Measurements from ENCODE around the gene MRPL43.
"Not testable (repeated sequence)": the region's sequence is repeated elsewhere in the genome, so short reads cannot be mapped to it uniquely, and the experiment has no call there.

The MRPL43 gene

DNA sequence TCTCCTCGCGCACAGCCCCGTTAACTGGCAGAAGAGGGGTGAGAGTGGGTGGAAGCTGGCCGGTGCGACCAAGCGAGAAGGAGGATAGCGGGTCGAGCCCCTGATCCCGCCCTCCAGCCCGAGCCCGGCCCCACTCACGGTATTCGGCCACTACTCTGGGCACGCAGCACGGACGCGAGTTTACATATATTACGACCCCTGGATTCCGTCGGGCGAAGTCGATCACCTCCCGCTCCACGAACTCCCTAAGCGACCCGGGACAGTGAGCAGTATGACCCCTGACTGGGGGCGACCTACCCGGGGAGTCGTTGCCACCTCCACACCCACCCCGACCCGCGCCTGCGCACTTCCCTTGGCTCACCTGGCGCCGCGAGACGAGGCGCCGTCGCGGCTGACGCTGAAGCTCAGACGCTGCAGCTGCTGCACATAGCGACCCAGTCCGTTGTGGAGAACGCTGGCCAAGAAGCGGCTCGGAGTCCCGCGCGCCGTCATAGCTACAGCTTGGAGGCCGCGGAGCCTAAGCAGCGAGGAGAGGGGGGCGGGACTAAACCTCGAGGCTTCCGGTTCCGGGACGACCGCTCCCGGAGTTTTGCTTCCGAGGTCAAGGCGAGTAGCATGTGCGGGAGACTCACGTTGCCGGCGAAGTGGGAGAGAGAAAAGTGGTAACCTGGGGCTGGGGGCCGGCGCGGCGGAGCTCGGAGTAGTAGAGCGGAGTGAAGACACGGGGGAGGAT lies at the start of gene MRPL43, which contains the start of gene TWNK:
MRPL43 (minus strand) TSS at position 546 of the 733 bp plus-strand sequence; CDS start at position 492, 54 bp downstream.
TWNK (plus strand) TSS at position 592 of the 733 bp plus-strand sequence. CDS start 668 bp downstream, outside the sequence.
- Histone ChIP-seq H3K27me3 (ENCODE audit: low read depth, low read length) (no peaks in the 10 kb centered on the region), H3K9me3 (ENCODE audit: control insufficient read depth in 1 of 2, low read length in 2 of 2) (no peaks in the 10 kb centered on the region), H3K4me1 (ENCODE audit: control insufficient read depth in 1 of 2, insufficient read depth in 2 of 2, low read length in 2 of 2) (peaks cover 13 to 22% of the 10 kb centered on the region in 2 donors), H3K4me3 (ENCODE audit: low read depth in 1 of 2, low read length in 2 of 2) (peak within 1 kb of the TSS; percentile 91 to 99), H3K36me3 (ENCODE audit: control insufficient read depth in 1 of 2, insufficient read depth in 2 of 2, low read length in 2 of 2) (peaks cover 27 to 31% of the 10 kb centered on the region in 2 donors), H3K27ac (ENCODE audit: low read length) (no peak within 1 kb of the TSS)

- Histone ChIP-seq H3K4me1 (ENCODE audit: control insufficient read depth in 1 of 2, insufficient read depth in 2 of 2, low read length in 2 of 2) (peaks cover 0 to 13% of the 10 kb centered on the region in 2 donors), H3K9me3 (ENCODE audit: control insufficient read depth in 1 of 2, low read length in 2 of 2) (no peaks in the 10 kb centered on the region), H3K4me3 (ENCODE audit: low read depth in 1 of 2, low read length in 2 of 2) (no peak overlapping the region), H3K36me3 (ENCODE audit: control insufficient read depth in 1 of 2, insufficient read depth in 2 of 2, low read length in 2 of 2) (peaks cover 51% of the 10 kb centered on the region in 2 donors), H3K27me3 (ENCODE audit: low read depth, low read length) (no peaks in the 10 kb centered on the region), H3K27ac (ENCODE audit: low read length) (no peak overlapping the region)
These were observed 49.4 kb upstream of the MRPL43 start for GRCh38 chr10:101036726-101037125.

- no peak overlapping the region for H3K4me3 ChIP-seq (ENCODE audit: low read depth in 1 of 2, low read length in 2 of 2)
- peaks cover 51% of the 10 kb centered on the region in 2 donors for H3K36me3 ChIP-seq (ENCODE audit: control insufficient read depth in 1 of 2, insufficient read depth in 2 of 2, low read length in 2 of 2)
- H3K4me1 ChIP-seq (ENCODE audit: control insufficient read depth in 1 of 2, insufficient read depth in 2 of 2, low read length in 2 of 2): peaks cover 0 to 8% of the 10 kb centered on the region in 2 donors
- no peak overlapping the region for H3K27ac ChIP-seq (ENCODE audit: low read length)
- no peaks in the 10 kb centered on the region for H3K27me3 ChIP-seq (ENCODE audit: low read depth, low read length)
- no peaks in the 10 kb centered on the region for H3K9me3 ChIP-seq (ENCODE audit: control insufficient read depth in 1 of 2, low read length in 2 of 2)
These were observed 48.8 kb upstream of the MRPL43 start for GRCh38 chr10:101035916-101036702.

GRCh38 chr10:101035314-101035713 lies 48.0 kb upstream of the MRPL43 start:
- H3K27ac ChIP-seq (ENCODE audit: low read length): no peak overlapping the region
- H3K27me3 ChIP-seq (ENCODE audit: low read depth, low read length): no peaks in the 10 kb centered on the region
- peaks cover 0 to 16% of the 10 kb centered on the region in 2 donors for H3K4me1 ChIP-seq (ENCODE audit: control insufficient read depth in 1 of 2, insufficient read depth in 2 of 2, low read length in 2 of 2)
- peaks cover 51% of the 10 kb centered on the region in 2 donors for H3K36me3 ChIP-seq (ENCODE audit: control insufficient read depth in 1 of 2, insufficient read depth in 2 of 2, low read length in 2 of 2)
- no peak overlapping the region for H3K4me3 ChIP-seq (ENCODE audit: low read depth in 1 of 2, low read length in 2 of 2)
- H3K9me3 ChIP-seq (ENCODE audit: control insufficient read depth in 1 of 2, low read length in 2 of 2): no peaks in the 10 kb centered on the region

DNA sequence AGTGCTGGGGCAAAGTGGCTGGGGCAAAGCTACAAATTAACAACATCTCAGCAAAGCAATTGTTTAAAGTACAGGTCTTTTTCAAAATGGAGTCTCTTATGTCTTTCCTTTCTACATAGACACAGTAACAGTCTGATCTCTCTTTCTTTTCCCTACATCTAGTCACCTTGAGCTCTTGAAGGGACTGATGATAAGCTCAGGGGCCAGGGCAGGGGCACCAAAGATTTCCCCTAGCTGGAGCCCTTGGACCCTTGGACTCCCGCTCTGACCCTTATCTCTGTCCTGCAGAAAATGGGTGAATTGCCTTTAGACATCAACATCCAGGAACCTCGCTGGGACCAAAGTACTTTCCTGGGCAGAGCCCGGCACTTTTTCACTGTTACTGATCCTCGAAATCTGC lies 47.1 kb upstream of the MRPL43 start:
- not testable (repeated sequence) for H3K27me3 ChIP-seq (ENCODE audit: low read depth, low read length); H3K9me3 ChIP-seq (ENCODE audit: control insufficient read depth in 1 of 2, low read length in 2 of 2); H3K4me3 ChIP-seq (ENCODE audit: low read depth in 1 of 2, low read length in 2 of 2); H3K27ac ChIP-seq (ENCODE audit: low read length)
- Histone ChIP-seq H3K4me1 (ENCODE audit: control insufficient read depth in 1 of 2, insufficient read depth in 2 of 2, low read length in 2 of 2) (peaks cover 0 to 18% of the 10 kb centered on the region in 2 donors), H3K36me3 (ENCODE audit: control insufficient read depth in 1 of 2, insufficient read depth in 2 of 2, low read length in 2 of 2) (peaks cover 44 to 45% of the 10 kb centered on the region in 2 donors)

DNA sequence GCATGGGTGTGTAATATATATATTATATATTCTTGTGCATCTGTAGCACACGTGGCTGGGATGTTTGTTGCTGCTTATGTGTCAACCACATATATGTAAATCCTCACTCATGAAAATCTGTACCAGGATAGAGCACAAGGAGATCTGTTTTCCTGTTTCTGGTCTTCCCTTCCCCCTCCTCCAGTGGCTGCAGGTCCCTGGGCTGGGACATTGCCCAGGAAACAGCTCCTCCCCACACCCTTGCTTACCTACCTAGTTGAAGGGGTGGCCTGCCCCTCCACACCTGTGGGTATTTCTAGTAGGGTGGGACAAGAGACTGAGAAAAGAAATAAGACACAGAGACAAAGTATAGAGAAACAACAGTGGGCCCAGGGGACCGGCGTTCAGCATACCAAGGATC lies 46.0 kb upstream of the MRPL43 start:
- no peaks in the 10 kb centered on the region for H3K9me3 ChIP-seq (ENCODE audit: control insufficient read depth in 1 of 2, low read length in 2 of 2)
- H3K36me3 ChIP-seq (ENCODE audit: control insufficient read depth in 1 of 2, insufficient read depth in 2 of 2, low read length in 2 of 2): peaks cover 35 to 40% of the 10 kb centered on the region in 2 donors
- peaks cover 0 to 18% of the 10 kb centered on the region in 2 donors for H3K4me1 ChIP-seq (ENCODE audit: control insufficient read depth in 1 of 2, insufficient read depth in 2 of 2, low read length in 2 of 2)
- peak overlapping the region; percentile 92 for H3K27ac ChIP-seq (ENCODE audit: low read length)
- peak overlapping the region; percentile 85 to 88 for H3K4me3 ChIP-seq (ENCODE audit: low read depth in 1 of 2, low read length in 2 of 2)
- peaks cover 5% of the 10 kb centered on the region for H3K27me3 ChIP-seq (ENCODE audit: low read depth, low read length)

DNA sequence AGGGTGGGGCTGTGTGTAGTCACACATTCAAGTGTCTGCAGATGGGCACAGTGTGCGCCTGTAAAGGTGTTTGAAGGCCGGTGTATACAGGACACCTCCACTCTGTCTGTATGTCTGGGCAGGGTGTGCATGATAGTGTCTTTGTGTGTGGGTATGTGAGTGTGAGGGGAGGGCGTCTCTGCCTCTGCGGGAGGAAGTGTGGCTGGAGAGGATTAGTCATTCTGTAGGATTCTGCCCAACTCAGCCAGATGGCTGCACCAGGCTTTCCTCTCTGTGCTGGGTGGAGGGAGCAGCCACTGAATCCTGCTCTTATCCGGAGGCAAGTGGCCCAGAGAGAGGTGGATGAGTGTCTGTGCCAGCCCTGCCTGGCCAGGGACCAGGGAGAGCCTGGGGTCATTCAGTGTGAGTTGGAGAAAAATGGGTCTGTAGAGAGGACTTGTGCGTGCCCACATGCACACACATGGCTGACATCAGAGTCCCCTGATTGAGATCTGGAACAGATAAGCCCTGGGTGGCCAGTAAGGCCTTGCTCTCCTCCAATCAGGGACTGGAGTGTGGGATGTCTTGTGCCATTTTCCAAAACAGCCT lies 45.4 kb upstream of the MRPL43 start:
- Histone ChIP-seq H3K4me1 (ENCODE audit: control insufficient read depth in 1 of 2, insufficient read depth in 2 of 2, low read length in 2 of 2) (peaks cover 0 to 18% of the 10 kb centered on the region in 2 donors), H3K9me3 (ENCODE audit: control insufficient read depth in 1 of 2, low read length in 2 of 2) (no peaks in the 10 kb centered on the region), H3K27me3 (ENCODE audit: low read depth, low read length) (peaks cover 5% of the 10 kb centered on the region), H3K36me3 (ENCODE audit: control insufficient read depth in 1 of 2, insufficient read depth in 2 of 2, low read length in 2 of 2) (peaks cover 30 to 35% of the 10 kb centered on the region in 2 donors), H3K4me3 (ENCODE audit: low read depth in 1 of 2, low read length in 2 of 2) (peak overlapping the region; percentile 85 to 88), H3K27ac (ENCODE audit: low read length) (peak overlapping the region; percentile 92)

GRCh38 chr10:101031796-101032636 lies 44.7 kb upstream of the MRPL43 start:
- no peaks in the 10 kb centered on the region for H3K9me3 ChIP-seq (ENCODE audit: control insufficient read depth in 1 of 2, low read length in 2 of 2)
- peak overlapping the region; percentile 92 for H3K27ac ChIP-seq (ENCODE audit: low read length)
- peaks cover 0 to 18% of the 10 kb centered on the region in 2 donors for H3K4me1 ChIP-seq (ENCODE audit: control insufficient read depth in 1 of 2, insufficient read depth in 2 of 2, low read length in 2 of 2)
- peaks cover 23 to 27% of the 10 kb centered on the region in 2 donors for H3K36me3 ChIP-seq (ENCODE audit: control insufficient read depth in 1 of 2, insufficient read depth in 2 of 2, low read length in 2 of 2)
- H3K4me3 ChIP-seq (ENCODE audit: low read depth in 1 of 2, low read length in 2 of 2): peak overlapping the region; percentile 85 to 88
- H3K27me3 ChIP-seq (ENCODE audit: low read depth, low read length): peaks cover 5% of the 10 kb centered on the region

DNA sequence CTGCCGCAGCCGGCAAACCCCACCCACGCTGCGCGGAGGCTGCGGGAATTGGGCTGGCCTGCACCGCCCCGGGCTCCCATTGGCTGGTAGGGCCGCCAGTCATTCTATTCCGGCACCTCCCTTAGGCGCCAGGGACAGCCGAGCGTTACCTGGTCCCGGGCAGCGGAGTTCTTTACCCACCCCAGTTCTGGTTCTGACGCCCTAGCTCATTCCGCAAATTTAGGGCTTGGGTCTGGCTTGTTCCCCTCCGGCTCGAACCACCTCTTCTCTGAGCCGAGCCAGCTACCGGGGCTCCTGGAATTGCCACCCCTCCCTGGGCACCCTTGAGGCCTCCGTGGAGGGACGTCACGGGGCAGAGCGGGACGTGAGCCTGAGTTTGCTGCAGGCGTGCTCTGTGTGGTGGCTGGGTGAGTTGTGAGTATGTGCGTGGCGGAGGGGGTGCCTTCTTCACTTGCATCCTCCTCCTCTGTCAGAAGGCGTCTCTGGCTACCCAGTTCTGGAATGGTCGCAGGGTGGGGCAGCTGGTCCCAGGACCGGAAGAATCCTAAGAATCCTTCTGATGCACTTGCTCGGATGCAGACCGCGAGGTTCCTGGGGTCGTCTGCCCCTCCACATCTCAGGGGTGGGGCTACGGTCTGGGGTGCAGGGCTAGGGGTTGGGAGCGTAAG lies 44.0 kb upstream of the MRPL43 start, which contains the start of the genes PDZD7 and SFXN3:
PDZD7 (minus strand) TSS at position 2 of the 668 bp plus-strand sequence. CDS start 910 bp downstream, outside the sequence.
SFXN3 (plus strand) TSS at position 107 of the 668 bp plus-strand sequence. CDS start 3,461 bp downstream, outside the sequence.
- H3K36me3 ChIP-seq (ENCODE audit: control insufficient read depth in 1 of 2, insufficient read depth in 2 of 2, low read length in 2 of 2): peaks cover 16 to 20% of the 10 kb centered on the region in 2 donors
- peak within 1 kb of the TSS; percentile 85 to 88 for H3K4me3 ChIP-seq (ENCODE audit: low read depth in 1 of 2, low read length in 2 of 2)
- H3K9me3 ChIP-seq (ENCODE audit: control insufficient read depth in 1 of 2, low read length in 2 of 2): no peaks in the 10 kb centered on the region
- H3K27me3 ChIP-seq (ENCODE audit: low read depth, low read length): peaks cover 5% of the 10 kb centered on the region
- H3K4me1 ChIP-seq (ENCODE audit: control insufficient read depth in 1 of 2, insufficient read depth in 2 of 2, low read length in 2 of 2): peaks cover 0 to 18% of the 10 kb centered on the region in 2 donors
- peak within 1 kb of the TSS; percentile 92 for H3K27ac ChIP-seq (ENCODE audit: low read length)

Measured in muscle layer of duodenum (tissue), 2 donors.